ENCODE measurements around the gene KIF1A.
"Not testable (repeated sequence)": the region's sequence is repeated elsewhere in the genome, so short reads cannot be mapped to it uniquely, and the experiment has no call there.

KIF1A gene

GRCh38 chr2:240683980-240684728 lies 135.9 kb downstream of the KIF1A start:
- H3K9me3 ChIP-seq (replicated peaks; ENCODE audit: low read length); H3K4me1 ChIP-seq (ENCODE audit: control insufficient read depth, insufficient read depth, low read length); H3K4me3 ChIP-seq (ENCODE audit: low read length); H3K4me2 ChIP-seq (ENCODE audit: low read length); H3K9ac ChIP-seq (ENCODE audit: low read depth, low read length); H3K36me3 ChIP-seq (ENCODE audit: insufficient read depth, low read length): not testable (repeated sequence)
- H3K27me3 ChIP-seq (ENCODE audit: control insufficient read depth, insufficient read depth, low read length): peaks cover 24% of the 10 kb centered on the region

DNA sequence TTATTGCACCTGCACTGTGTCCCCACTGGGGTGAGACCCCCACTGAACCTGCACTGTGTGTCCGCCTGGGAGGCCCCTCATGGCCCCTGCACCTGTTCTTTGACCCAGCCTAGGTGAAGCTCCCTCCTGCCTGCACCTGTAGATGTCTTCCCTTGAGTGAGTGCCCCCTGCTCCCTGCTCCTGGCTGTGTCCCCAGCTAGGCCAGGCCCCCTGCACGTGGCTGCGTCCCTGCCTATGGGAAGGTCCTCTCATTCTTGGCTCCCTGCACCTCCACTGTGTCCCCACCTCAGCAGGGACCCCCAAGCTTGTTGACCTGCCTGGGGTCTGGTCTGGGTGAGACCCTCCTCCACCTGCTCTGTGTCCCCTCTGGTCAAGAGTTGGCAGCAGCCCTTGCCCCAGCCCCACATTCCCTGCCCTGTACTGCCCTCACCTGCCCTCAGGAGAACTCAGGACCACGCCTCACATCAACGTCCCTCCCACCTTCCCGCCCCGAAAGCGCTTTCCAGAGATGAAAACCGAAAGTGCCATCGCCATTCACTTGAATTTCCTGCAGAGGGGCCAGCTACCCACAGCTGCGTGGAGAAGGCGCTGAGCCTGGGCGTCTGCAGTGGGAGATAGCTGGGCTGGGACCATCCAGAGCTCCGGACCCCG lies 136.6 kb downstream of the KIF1A start:
- H3K27me3 ChIP-seq (ENCODE audit: control insufficient read depth, insufficient read depth, low read length): peaks cover 24% of the 10 kb centered on the region
- not testable (repeated sequence) for H3K9ac ChIP-seq (ENCODE audit: low read depth, low read length); H3K36me3 ChIP-seq (ENCODE audit: insufficient read depth, low read length); H3K4me3 ChIP-seq (ENCODE audit: low read length); H3K9me3 ChIP-seq (replicated peaks; ENCODE audit: low read length); H3K4me2 ChIP-seq (ENCODE audit: low read length); H3K4me1 ChIP-seq (ENCODE audit: control insufficient read depth, insufficient read depth, low read length)

DNA sequence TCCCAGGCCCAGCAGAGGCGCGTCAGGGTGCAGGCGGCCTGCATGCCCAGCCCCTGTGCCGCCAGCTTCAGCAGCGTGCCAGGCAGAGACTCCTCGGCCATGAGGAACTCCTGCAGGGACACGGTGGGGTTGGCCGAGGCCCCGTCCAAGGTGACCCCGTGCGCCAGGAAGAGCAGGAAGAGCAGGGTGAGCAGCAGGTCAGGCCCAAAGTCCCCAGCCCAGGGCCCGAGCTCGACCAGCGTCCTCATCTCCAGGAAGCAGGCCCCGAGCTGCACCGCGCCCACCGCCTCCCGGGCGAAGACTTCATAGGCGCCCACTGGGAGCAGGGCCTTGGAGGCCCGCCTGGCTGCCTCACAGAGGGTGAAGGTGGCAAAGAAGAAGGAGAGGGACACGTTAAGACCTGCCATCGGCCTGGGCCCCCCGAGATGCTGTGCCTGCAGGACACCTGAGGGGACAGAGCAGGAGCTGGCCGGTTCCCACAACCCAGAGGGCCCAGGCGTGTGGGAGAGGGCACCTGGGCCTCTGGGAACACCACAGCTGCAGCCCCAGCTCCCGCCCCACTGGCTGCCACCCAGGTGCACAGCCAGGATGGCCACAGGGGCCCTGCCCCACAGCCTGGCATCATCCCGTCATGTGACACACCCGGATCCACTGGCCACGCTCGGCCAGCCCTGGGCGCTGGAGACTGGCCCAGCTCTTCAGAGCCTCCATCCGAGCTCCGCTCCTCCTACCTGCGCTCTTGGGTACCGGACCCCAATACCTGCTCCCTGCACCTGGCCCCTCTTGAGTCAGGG lies 137.4 kb downstream of the KIF1A start, which contains the start of gene AQP12B:
AQP12B (minus strand) TSS at position 455 of the 794 bp plus-strand sequence; CDS start at position 407, 48 bp downstream.
- H3K4me3 ChIP-seq (ENCODE audit: low read length): not testable (repeated sequence)

GRCh38 chr2:240680185-240680584 lies 139.8 kb downstream of the KIF1A start:
- not testable (repeated sequence) for H3K4me1 ChIP-seq (ENCODE audit: control insufficient read depth, insufficient read depth, low read length); H3K9ac ChIP-seq (ENCODE audit: low read depth, low read length); H3K36me3 ChIP-seq (ENCODE audit: insufficient read depth, low read length); H3K4me3 ChIP-seq (ENCODE audit: low read length); H3K9me3 ChIP-seq (replicated peaks; ENCODE audit: low read length); H3K4me2 ChIP-seq (ENCODE audit: low read length); H3K27me3 ChIP-seq (ENCODE audit: control insufficient read depth, insufficient read depth, low read length)

More for the DNA sequence above, 137.4 kb downstream of the KIF1A start, which contains the start of gene AQP12B:
- H3K4me2 ChIP-seq (ENCODE audit: low read length); H3K9ac ChIP-seq (ENCODE audit: low read depth, low read length); H3K9me3 ChIP-seq (replicated peaks; ENCODE audit: low read length); H3K4me1 ChIP-seq (ENCODE audit: control insufficient read depth, insufficient read depth, low read length); H3K36me3 ChIP-seq (ENCODE audit: insufficient read depth, low read length): not testable (repeated sequence)
- peaks cover 24% of the 10 kb centered on the region for H3K27me3 ChIP-seq (ENCODE audit: control insufficient read depth, insufficient read depth, low read length)

- H3K27me3 ChIP-seq (ENCODE audit: control insufficient read depth, insufficient read depth, low read length); H3K4me3 ChIP-seq (ENCODE audit: low read length); H3K4me2 ChIP-seq (ENCODE audit: low read length); H3K36me3 ChIP-seq (ENCODE audit: insufficient read depth, low read length); H3K9ac ChIP-seq (ENCODE audit: low read depth, low read length); H3K4me1 ChIP-seq (ENCODE audit: control insufficient read depth, insufficient read depth, low read length); H3K9me3 ChIP-seq (replicated peaks; ENCODE audit: low read length): not testable (repeated sequence)
Observed at GRCh38 chr2:240678909-240679308, 141.1 kb downstream of the KIF1A start.

- H3K4me1 ChIP-seq (ENCODE audit: control insufficient read depth, insufficient read depth, low read length); H3K9me3 ChIP-seq (replicated peaks; ENCODE audit: low read length); H3K4me2 ChIP-seq (ENCODE audit: low read length); H3K9ac ChIP-seq (ENCODE audit: low read depth, low read length); H3K27me3 ChIP-seq (ENCODE audit: control insufficient read depth, insufficient read depth, low read length); H3K36me3 ChIP-seq (ENCODE audit: insufficient read depth, low read length); H3K4me3 ChIP-seq (ENCODE audit: low read length): not testable (repeated sequence)
Observed at GRCh38 chr2:240678043-240678442, 142.0 kb downstream of the KIF1A start.

- H3K36me3 ChIP-seq (ENCODE audit: insufficient read depth, low read length); H3K4me3 ChIP-seq (ENCODE audit: low read length): not testable (repeated sequence)
Observed at GRCh38 chr2:240675345-240675744, 144.7 kb downstream of the KIF1A start.

DNA sequence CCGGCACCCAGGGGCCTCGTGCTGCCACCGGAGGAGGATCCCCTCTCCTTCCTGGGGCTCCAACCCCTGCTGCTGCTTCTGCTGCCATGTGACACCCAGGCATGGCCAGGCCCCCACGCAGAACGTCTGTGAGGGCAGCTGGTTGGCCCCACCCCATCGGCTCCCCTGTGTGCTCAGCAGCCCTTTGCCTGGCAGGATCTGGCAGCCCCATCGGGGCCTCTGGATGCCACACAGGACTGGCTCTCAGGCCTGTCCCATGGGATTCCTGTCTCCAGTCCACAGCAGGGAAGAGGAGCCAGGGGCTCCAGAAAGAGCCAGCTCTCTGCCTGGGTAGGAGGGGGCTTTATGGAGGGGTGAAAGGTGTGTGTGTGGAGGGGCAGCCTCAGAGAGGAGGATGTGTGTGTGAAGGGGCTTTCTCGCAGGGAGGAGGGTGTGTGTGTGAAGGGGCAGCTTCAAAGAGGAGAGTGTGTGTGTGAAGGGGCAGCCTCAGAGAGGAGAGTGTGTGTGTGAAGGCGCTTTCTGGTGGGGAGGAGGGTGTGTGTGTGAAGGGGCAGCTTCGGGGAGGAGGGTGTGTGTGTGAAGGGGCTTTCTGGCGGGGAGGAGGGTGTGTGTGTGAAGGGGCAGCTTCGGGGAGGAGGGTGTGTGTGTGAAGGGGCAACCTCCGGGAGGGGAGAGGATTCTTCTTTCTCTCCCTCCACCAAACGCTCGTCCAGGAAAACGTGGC lies 145.4 kb downstream of the KIF1A start:
- H3K4me3 ChIP-seq (ENCODE audit: low read length); H3K9me3 ChIP-seq (replicated peaks; ENCODE audit: low read length); H3K36me3 ChIP-seq (ENCODE audit: insufficient read depth, low read length); H3K9ac ChIP-seq (ENCODE audit: low read depth, low read length); H3K4me2 ChIP-seq (ENCODE audit: low read length); H3K4me1 ChIP-seq (ENCODE audit: control insufficient read depth, insufficient read depth, low read length): not testable (repeated sequence)
- H3K27me3 ChIP-seq (ENCODE audit: control insufficient read depth, insufficient read depth, low read length): peaks cover 37% of the 10 kb centered on the region

More at GRCh38 chr2:240675345-240675744, 144.7 kb downstream of the KIF1A start:
- H3K9ac ChIP-seq (ENCODE audit: low read depth, low read length); H3K4me1 ChIP-seq (ENCODE audit: control insufficient read depth, insufficient read depth, low read length); H3K4me2 ChIP-seq (ENCODE audit: low read length); H3K9me3 ChIP-seq (replicated peaks; ENCODE audit: low read length): not testable (repeated sequence)
- H3K27me3 ChIP-seq (ENCODE audit: control insufficient read depth, insufficient read depth, low read length): peaks cover 29% of the 10 kb centered on the region

- Histone ChIP-seq H3K9ac (ENCODE audit: low read depth, low read length) (no peak overlapping the region), H3K27me3 (ENCODE audit: control insufficient read depth, insufficient read depth, low read length) (peaks cover 52% of the 10 kb centered on the region)
Observed at GRCh38 chr2:240672701-240673190, 147.3 kb downstream of the KIF1A start.

DNA sequence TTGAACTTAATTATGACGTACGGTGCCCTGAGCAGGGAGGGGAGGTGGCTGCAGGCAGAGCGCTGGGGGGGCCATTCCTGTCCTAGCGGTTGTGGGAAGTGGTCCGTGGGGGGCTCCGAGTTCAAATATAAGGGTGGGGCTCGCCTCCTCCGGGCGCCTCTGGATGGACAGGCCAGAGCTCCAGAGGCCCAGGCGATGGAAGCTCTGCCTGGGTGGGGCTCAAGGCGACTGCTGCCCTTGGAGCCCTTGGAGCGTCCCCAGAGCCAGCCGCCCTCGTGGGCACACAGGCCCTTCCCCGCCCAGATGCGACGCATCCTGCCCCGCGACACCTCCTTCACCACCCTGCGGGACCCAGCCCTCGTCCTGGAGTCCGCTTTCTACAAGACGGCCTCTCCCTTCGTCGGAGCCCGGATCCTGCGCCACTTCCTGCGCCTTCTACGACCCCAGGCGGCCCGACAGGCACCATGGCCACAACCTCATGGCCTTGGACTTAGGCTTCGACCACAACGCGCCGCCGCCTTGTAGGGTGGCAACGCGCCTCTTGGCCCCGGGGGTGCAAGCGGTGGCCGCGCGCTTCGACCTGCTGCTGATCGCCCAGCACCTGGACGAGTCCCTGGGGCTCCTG lies 147.8 kb downstream of the KIF1A start:
- H3K9me3 ChIP-seq (replicated peaks; ENCODE audit: low read length): no peaks in the 10 kb centered on the region
- no peak overlapping the region for H3K4me3 ChIP-seq (ENCODE audit: low read length)
- H3K9ac ChIP-seq (ENCODE audit: low read depth, low read length): no peak overlapping the region

More at GRCh38 chr2:240672701-240673190, 147.3 kb downstream of the KIF1A start:
- Histone ChIP-seq H3K9me3 (replicated peaks; ENCODE audit: low read length) (no peaks in the 10 kb centered on the region), H3K4me3 (ENCODE audit: low read length) (no peak overlapping the region), H3K36me3 (ENCODE audit: insufficient read depth, low read length) (no peaks in the 10 kb centered on the region), H3K4me2 (ENCODE audit: low read length) (no peak overlapping the region), H3K4me1 (ENCODE audit: control insufficient read depth, insufficient read depth, low read length) (no peaks in the 10 kb centered on the region)

More for the DNA sequence above, 147.8 kb downstream of the KIF1A start:
- Histone ChIP-seq H3K36me3 (ENCODE audit: insufficient read depth, low read length) (no peaks in the 10 kb centered on the region), H3K4me2 (ENCODE audit: low read length) (no peak overlapping the region), H3K4me1 (ENCODE audit: control insufficient read depth, insufficient read depth, low read length) (no peaks in the 10 kb centered on the region), H3K27me3 (ENCODE audit: control insufficient read depth, insufficient read depth, low read length) (peaks cover 58% of the 10 kb centered on the region)

Data from skeletal muscle satellite cell (primary cell).